Neural progenitor cell (in vitro differentiated cells): Measurements from ENCODE around the gene PREX1.

Source experiments
- EZH2phosphoT487 ChIP-seq: fragments of 200-600 bp; sonication (generic); IDR thresholded peaks from 2 replicates; pipeline ENCODE4 v1.6.1; 2017; ENCODE audit warnings: antibody characterized with exemption
- TF ChIP-seq, protein P1 (sequence below): fragments of 200-600 bp; sonication (generic); IDR thresholded peaks from 2 replicates; pipeline ENCODE4 v1.5.1; 2017; ENCODE audit warnings: antibody characterized with exemption, mild to moderate bottlenecking

GRCh38 chr20:48616481-48616880 is 211.3 kb downstream of the PREX1 start:
- TF ChIP-seq, protein P1, sequence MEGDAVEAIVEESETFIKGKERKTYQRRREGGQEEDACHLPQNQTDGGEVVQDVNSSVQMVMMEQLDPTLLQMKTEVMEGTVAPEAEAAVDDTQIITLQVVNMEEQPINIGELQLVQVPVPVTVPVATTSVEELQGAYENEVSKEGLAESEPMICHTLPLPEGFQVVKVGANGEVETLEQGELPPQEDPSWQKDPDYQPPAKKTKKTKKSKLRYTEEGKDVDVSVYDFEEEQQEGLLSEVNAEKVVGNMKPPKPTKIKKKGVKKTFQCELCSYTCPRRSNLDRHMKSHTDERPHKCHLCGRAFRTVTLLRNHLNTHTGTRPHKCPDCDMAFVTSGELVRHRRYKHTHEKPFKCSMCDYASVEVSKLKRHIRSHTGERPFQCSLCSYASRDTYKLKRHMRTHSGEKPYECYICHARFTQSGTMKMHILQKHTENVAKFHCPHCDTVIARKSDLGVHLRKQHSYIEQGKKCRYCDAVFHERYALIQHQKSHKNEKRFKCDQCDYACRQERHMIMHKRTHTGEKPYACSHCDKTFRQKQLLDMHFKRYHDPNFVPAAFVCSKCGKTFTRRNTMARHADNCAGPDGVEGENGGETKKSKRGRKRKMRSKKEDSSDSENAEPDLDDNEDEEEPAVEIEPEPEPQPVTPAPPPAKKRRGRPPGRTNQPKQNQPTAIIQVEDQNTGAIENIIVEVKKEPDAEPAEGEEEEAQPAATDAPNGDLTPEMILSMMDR = no peak
- no peak for TF ChIP-seq EZH2phosphoT487
